Activated CD4-positive, CD25-positive, alpha-beta regulatory T cell (primary cell): ENCODE data around the gene MLLT6.

Source experiments
- DNase-seq, 4 experiments: peaks; one replicate each; lab custom pipeline; 2025; lab: John Stamatoyannopoulos, UW

The MLLT6 gene

GRCh38 chr17:38741921-38742410 lies 36.9 kb downstream of the MLLT6 start:
- DNase-seq: no peak

- no peak for DNase-seq
These were observed 37.6 kb downstream of the MLLT6 start for GRCh38 chr17:38742411-38743308.

- DNase-seq: no peak
These were observed 38.6 kb downstream of the MLLT6 start for GRCh38 chr17:38743556-38744171.

- DNase-seq: no peak
These were observed 40.5 kb downstream of the MLLT6 start for GRCh38 chr17:38745545-38745944.

- DNase-seq: no peak
These were observed 41.2 kb downstream of the MLLT6 start for GRCh38 chr17:38746004-38746848.

GRCh38 chr17:38746849-38747462 lies 41.9 kb downstream of the MLLT6 start:
- no peak for DNase-seq

GRCh38 chr17:38747463-38748148 lies 42.5 kb downstream of the MLLT6 start:
- no peak for DNase-seq

GRCh38 chr17:38748149-38748891 lies 43.2 kb downstream of the MLLT6 start, which contains the start of gene PCGF2:
Gene PCGF2 (minus strand): TSS chr17:38748336. CDS start chr17:38740402, 7,934 bp downstream.
- no peak for DNase-seq

GRCh38 chr17:38748892-38749222 lies 43.8 kb downstream of the MLLT6 start:
- no peak for DNase-seq

- DNase-seq: no peak
These were observed 44.4 kb downstream of the MLLT6 start for GRCh38 chr17:38749223-38750043.

- no peak for DNase-seq
These were observed 44.9 kb downstream of the MLLT6 start for GRCh38 chr17:38750044-38750311.

GRCh38 chr17:38750312-38751121 lies 45.4 kb downstream of the MLLT6 start:
- DNase-seq: no peak

- no peak for DNase-seq
These were observed 46.2 kb downstream of the MLLT6 start for GRCh38 chr17:38751144-38751807.

GRCh38 chr17:38751808-38752307 lies 46.8 kb downstream of the MLLT6 start:
- DNase-seq: peak; percentile 71 to 85 (median 78)

GRCh38 chr17:38752308-38753070 lies 47.4 kb downstream of the MLLT6 start, which contains the start of gene PSMB3:
Gene PSMB3 (plus strand): TSS chr17:38752741. CDS start chr17:38752827, 86 bp downstream.
- DNase-seq: peak; percentile 78 to 87 (median 86)

- DNase-seq: no peak
These were observed 48.0 kb downstream of the MLLT6 start for GRCh38 chr17:38753071-38753506.

GRCh38 chr17:38761612-38762011 lies 56.5 kb downstream of the MLLT6 start:
- DNase-seq: no peak
